Vagina (tissue), 1 donor: ENCODE measurements around the gene CRYAA. TPM values are rescaled to one million over a fixed set of nuclear protein-coding genes. Genes with fewer than 3 reads are reported as not detected.

Source experiments
- total RNA-seq: library from RNA; depleted of rRNA; stranded (reverse); fragments of >200 nt; gene quantifications from one replicate; pipeline ENCODE4 v1.2.3, GENCODE V29; 2016

Gene CRYAA
- total RNA-seq, 1 donor from 2014 or later, result not detected

Other genes starting within 250 kb of the CRYAA start
- not detected for gene ERVH48-1, start 243.4 kb upstream of the CRYAA start, total RNA-seq
- 9.8 TPM for gene PKNOX1, start 194.4 kb upstream of the CRYAA start, total RNA-seq
- gene CBS, start 93.2 kb upstream of the CRYAA start, total RNA-seq, result 4.2 TPM
- 41.0 TPM for gene U2AF1, start 61.4 kb upstream of the CRYAA start, total RNA-seq